Activated naive CD8-positive, alpha-beta T cell treated with anti-CD3 and anti-CD28 coated beads, Interleukin-2, amount 10 ng/mL, durations not matched to agents 7 days and 5 days (primary cell): ENCODE results near the gene EIF3L. TPM values are rescaled to one million over a fixed set of nuclear protein-coding genes. Genes with fewer than 3 reads are reported as not detected.

Experiments
- ATAC-seq: fragments of 150-1000 bp; cut with Tn5 transposase; one replicate; pipeline ENCODE4 v1.10.0; 2021; ENCODE audit warnings: low read depth, moderate library complexity
- POLR2A ChIA-PET: fragments of 350-600 bp; sonication (Branson Sonifier 250); formaldehyde crosslinking; loops from one replicate; lab custom pipeline; 2021; ENCODE audit warnings: antibody characterized with exemption; lab: Charles Lee
- DNase-seq: peaks from one replicate; pipeline ENCODE4 v3.0.0; 2021
- H3K27ac Mint-ChIP-seq: one replicate; pipeline ENCODE4 v1.8.0; 2022; ENCODE audit warnings: mild to moderate bottlenecking, mixed read lengths
- H3K27me3 Mint-ChIP-seq: one replicate; pipeline ENCODE4 v1.8.0; 2022; ENCODE audit warnings: mild to moderate bottlenecking, moderate library complexity, mixed read lengths
- H3K36me3 Mint-ChIP-seq: one replicate; pipeline ENCODE4 v1.8.0; 2021; ENCODE audit warnings: mild to moderate bottlenecking, mixed read lengths
- H3K4me1 Mint-ChIP-seq: one replicate; pipeline ENCODE4 v1.8.0; 2021; ENCODE audit warnings: mixed read lengths
- H3K4me3 Mint-ChIP-seq: one replicate; pipeline ENCODE4 v1.8.0; 2022; ENCODE audit warnings: mild to moderate bottlenecking, moderate library complexity, mixed read lengths
- H3K9me3 Mint-ChIP-seq: one replicate; pipeline ENCODE4 v1.8.0; 2021; ENCODE audit warnings: mixed read lengths
- total RNA-seq, 2 experiments: library from RNA; stranded (reverse); gene quantifications; one replicate each; pipeline ENCODE4 v1.2.3, GENCODE V29; 2021

The EIF3L gene
- total RNA-seq, 2 experiments from 2014 or later: 328 to 368 TPM

- POLR2A ChIA-PET: interaction anchor here (0.7 to 2.5 kb wide), 11 partner anchors 10 to 639 kb away, joined by 3 to 9 read pairs (median 4); partner anchors contain the start of genes ANKRD54, GGA1, PDXP and RAC2
- ATAC-seq (peak; percentile 96), DNase-seq (peak; percentile 92)
- H3K27ac Mint-ChIP-seq: no peak within 1 kb of the TSS
- H3K36me3 Mint-ChIP-seq: no peaks in the 10 kb centered on the region
- peaks cover 25% of the 10 kb centered on the region for H3K4me1 Mint-ChIP-seq
- peak within 1 kb of the TSS; percentile 75 for H3K4me3 Mint-ChIP-seq
- peaks cover 55% of the 10 kb centered on the region for H3K27me3 Mint-ChIP-seq
- H3K9me3 Mint-ChIP-seq: no peaks in the 10 kb centered on the region
Measured at GRCh38 chr22:37807410-37808293, 41.6 kb upstream of the EIF3L start, which contains the start of gene GCAT. Gene GCAT, plus strand, starts transcription at chr22:37807934. Its CDS starts 34 bp downstream, at chr22:37807968.

- H3K27ac Mint-ChIP-seq: no peak overlapping the region
- DNase-seq (no peak), ATAC-seq (no peak)
- peak overlapping the region; percentile 75 for H3K4me3 Mint-ChIP-seq
- H3K9me3 Mint-ChIP-seq: no peaks in the 10 kb centered on the region
- peaks cover 49% of the 10 kb centered on the region for H3K27me3 Mint-ChIP-seq
- peaks cover 19% of the 10 kb centered on the region for H3K4me1 Mint-ChIP-seq
- POLR2A ChIA-PET: interaction anchor here (1.0 to 2.5 kb wide), 6 partner anchors 9 to 199 kb away, joined by 3 to 9 read pairs (median 4); partner anchors contain the start of genes ANKRD54 and GGA1
- H3K36me3 Mint-ChIP-seq: no peaks in the 10 kb centered on the region
Measured at GRCh38 chr22:37808294-37808657, 40.9 kb upstream of the EIF3L start.

GRCh38 chr22:37809672-37810333 lies 39.4 kb upstream of the EIF3L start:
- no peaks in the 10 kb centered on the region for H3K36me3 Mint-ChIP-seq
- POLR2A ChIA-PET: interaction anchor here (0.7 to 2.5 kb wide), 5 partner anchors 28 to 151 kb away, joined by 3 to 9 read pairs (median 4); partner anchors contain the start of genes ANKRD54 and PDXP
- peaks cover 38% of the 10 kb centered on the region for H3K27me3 Mint-ChIP-seq

GRCh38 chr22:37811867-37812266 lies 37.4 kb upstream of the EIF3L start:
- DNase-seq (no peak), ATAC-seq (no peak)
- H3K27ac Mint-ChIP-seq: no peak overlapping the region
- POLR2A ChIA-PET: no interaction called here
- no peaks in the 10 kb centered on the region for H3K36me3 Mint-ChIP-seq
- no peak overlapping the region for H3K4me3 Mint-ChIP-seq
- no peaks in the 10 kb centered on the region for H3K9me3 Mint-ChIP-seq
- peaks cover 23% of the 10 kb centered on the region for H3K27me3 Mint-ChIP-seq
- peaks cover 9% of the 10 kb centered on the region for H3K4me1 Mint-ChIP-seq

More at GRCh38 chr22:37809672-37810333, 39.4 kb upstream of the EIF3L start:
- DNase-seq: no peak
- H3K4me3 Mint-ChIP-seq: peak overlapping the region; percentile 35
- no peak overlapping the region for H3K27ac Mint-ChIP-seq
- no peaks in the 10 kb centered on the region for H3K9me3 Mint-ChIP-seq
- peaks cover 17% of the 10 kb centered on the region for H3K4me1 Mint-ChIP-seq
- ATAC-seq: no peak

GRCh38 chr22:37812869-37813678 lies 36.1 kb upstream of the EIF3L start:
- peaks cover 17% of the 10 kb centered on the region for H3K27me3 Mint-ChIP-seq
- no peak for DNase-seq
- POLR2A ChIA-PET: no interaction called here
- peaks cover 8% of the 10 kb centered on the region for H3K4me1 Mint-ChIP-seq
- H3K36me3 Mint-ChIP-seq: no peaks in the 10 kb centered on the region
- ATAC-seq: no peak
- no peak overlapping the region for H3K27ac Mint-ChIP-seq
- H3K9me3 Mint-ChIP-seq: no peaks in the 10 kb centered on the region
- no peak overlapping the region for H3K4me3 Mint-ChIP-seq

GRCh38 chr22:37815593-37815992 lies 33.6 kb upstream of the EIF3L start:
- Mint-ChIP-seq H3K4me1 (peaks cover 8% of the 10 kb centered on the region), H3K36me3 (no peaks in the 10 kb centered on the region), H3K9me3 (no peaks in the 10 kb centered on the region), H3K4me3 (no peak overlapping the region), H3K27me3 (peaks cover 22% of the 10 kb centered on the region), H3K27ac (no peak overlapping the region)
- POLR2A ChIA-PET: no interaction called here
- no peak for ATAC-seq
- DNase-seq: no peak

GRCh38 chr22:37816543-37817180 lies 32.6 kb upstream of the EIF3L start:
- peaks cover 8% of the 10 kb centered on the region for H3K4me1 Mint-ChIP-seq
- no peaks in the 10 kb centered on the region for H3K36me3 Mint-ChIP-seq
- DNase-seq: no peak
- no peaks in the 10 kb centered on the region for H3K9me3 Mint-ChIP-seq
- no peak overlapping the region for H3K4me3 Mint-ChIP-seq
- no peak for ATAC-seq
- H3K27ac Mint-ChIP-seq: no peak overlapping the region
- peaks cover 29% of the 10 kb centered on the region for H3K27me3 Mint-ChIP-seq
- POLR2A ChIA-PET: interaction anchor here (0.7 to 1.3 kb wide), 2 partner anchors 37 to 46 kb away, joined by 3 to 5 read pairs; no protein-coding TSS in a partner anchor

GRCh38 chr22:37817705-37818408 lies 31.4 kb upstream of the EIF3L start:
- ATAC-seq: peak; percentile 78
- Mint-ChIP-seq H3K4me1 (peaks cover 13% of the 10 kb centered on the region), H3K4me3 (peak overlapping the region; percentile 25), H3K9me3 (no peaks in the 10 kb centered on the region), H3K36me3 (no peaks in the 10 kb centered on the region), H3K27ac (no peak overlapping the region), H3K27me3 (peaks cover 29% of the 10 kb centered on the region)
- POLR2A ChIA-PET: interaction anchor here (0.7 to 1.3 kb wide), 4 partner anchors 10 to 46 kb away, joined by 3 read pairs; partner anchors contain the start of genes ANKRD54 and GCAT
- peak; percentile 90 for DNase-seq

GRCh38 chr22:37818409-37819104 lies 30.7 kb upstream of the EIF3L start:
- peaks cover 13% of the 10 kb centered on the region for H3K4me1 Mint-ChIP-seq
- POLR2A ChIA-PET: interaction anchor here (0.7 to 1.6 kb wide), 6 partner anchors 10 to 77 kb away, joined by 3 to 7 read pairs (median 3); partner anchors contain the start of genes ANKRD54 and GCAT

GRCh38 chr22:37819105-37819433 lies 30.1 kb upstream of the EIF3L start:
- peak overlapping the region; percentile 51 for H3K4me3 Mint-ChIP-seq
- H3K27ac Mint-ChIP-seq: no peak overlapping the region
- no peak for ATAC-seq
- H3K9me3 Mint-ChIP-seq: no peaks in the 10 kb centered on the region
- POLR2A ChIA-PET: interaction anchor here (0.9 to 1.6 kb wide), 4 partner anchors 14 to 77 kb away, joined by 3 to 7 read pairs (median 4); partner anchors contain the start of gene ANKRD54
- H3K4me1 Mint-ChIP-seq: peaks cover 13% of the 10 kb centered on the region
- no peak for DNase-seq
- peaks cover 32% of the 10 kb centered on the region for H3K27me3 Mint-ChIP-seq
- H3K36me3 Mint-ChIP-seq: no peaks in the 10 kb centered on the region

More at GRCh38 chr22:37818409-37819104, 30.7 kb upstream of the EIF3L start:
- no peak overlapping the region for H3K27ac Mint-ChIP-seq
- no peaks in the 10 kb centered on the region for H3K9me3 Mint-ChIP-seq
- ATAC-seq (peak; percentile 74), DNase-seq (peak; percentile 79)
- H3K36me3 Mint-ChIP-seq: no peaks in the 10 kb centered on the region
- H3K4me3 Mint-ChIP-seq: peak overlapping the region; percentile 32
- H3K27me3 Mint-ChIP-seq: peaks cover 32% of the 10 kb centered on the region

GRCh38 chr22:37820350-37820749 lies 28.9 kb upstream of the EIF3L start:
- POLR2A ChIA-PET: interaction anchor here (0.7 to 1.6 kb wide), 3 partner anchors 13 to 24 kb away, joined by 4 to 7 read pairs (median 4); partner anchors contain the start of genes ANKRD54 and GCAT
- no peaks in the 10 kb centered on the region for H3K36me3 Mint-ChIP-seq

More at GRCh38 chr22:37820350-37820749, 28.9 kb upstream of the EIF3L start:
- Mint-ChIP-seq H3K27ac (no peak overlapping the region), H3K9me3 (no peaks in the 10 kb centered on the region), H3K27me3 (peaks cover 32% of the 10 kb centered on the region), H3K4me1 (peaks cover 15% of the 10 kb centered on the region), H3K4me3 (no peak overlapping the region)
- no peak for ATAC-seq
- DNase-seq: no peak
